Tibial artery (tissue), 4 donors: Measurements from ENCODE around the gene SIN3B.

Source experiments
- DNase-seq, 2 donors: peaks; one replicate each; pipeline ENCODE4 v3.0.0-alpha.2; 2019
- H3K27ac ChIP-seq, 2 donors: fragments of 200-600 bp; sonication (generic) in 1 of 2; 1 replicate in 1 of 2; 2 replicates in 1 of 2; pipeline ENCODE4 v1.5.1; 2018 to 2019; ENCODE audit warnings: mild to moderate bottlenecking in 1 of 2
- H3K27me3 ChIP-seq, 2 donors: fragments of 200-600 bp; sonication (generic) in 1 of 2; one replicate each; pipeline versions ENCODE4 v1.5.1 to v1.6.0; 2016 to 2019
- H3K36me3 ChIP-seq, 3 donors: fragments of 200-600 bp; sonication (generic) in 2 of 3; one replicate each; pipeline ENCODE4 v1.5.1; 2016 to 2019; ENCODE audit warnings: mild to moderate bottlenecking in 2 of 3
- H3K4me1 ChIP-seq, 4 donors: fragments of 200-600 bp; sonication (generic) in 2 of 4; 1 replicate in 3 of 4; 2 replicates in 1 of 4; pipeline ENCODE4 v1.5.1; 2016 to 2019
- H3K4me3 ChIP-seq, 2 donors: fragments of 200-600 bp; sonication (generic) in 1 of 2; 1 replicate in 1 of 2; 2 replicates in 1 of 2; pipeline ENCODE4 v1.5.1; 2018 to 2019; ENCODE audit warnings: mild to moderate bottlenecking in 2 of 2
- H3K9me3 ChIP-seq, 3 donors: fragments of 200-600 bp; sonication (generic) in 1 of 3; one replicate each; pipeline ENCODE4 v1.5.1; 2016 to 2019
- intact Hi-C: fragments of 100-400 bp; cut with DNase I; formaldehyde crosslinking; loops from one replicate; pipeline ENCODE4 v1.15.0; 2023; ENCODE audit warnings: low total_unique reads
- TF ChIP-seq, protein P1 (sequence below), 2 experiments: fragments of 200-600 bp in 1 of 2; fragments of 450-650 bp in 1 of 2; IDR thresholded peaks; one replicate each; pipeline ENCODE4 v1.5.1; 2017 to 2019; ENCODE audit warnings: antibody characterized with exemption in 2 of 2, mild to moderate bottlenecking in 1 of 2, moderate library complexity in 1 of 2

SIN3B gene

DNA sequence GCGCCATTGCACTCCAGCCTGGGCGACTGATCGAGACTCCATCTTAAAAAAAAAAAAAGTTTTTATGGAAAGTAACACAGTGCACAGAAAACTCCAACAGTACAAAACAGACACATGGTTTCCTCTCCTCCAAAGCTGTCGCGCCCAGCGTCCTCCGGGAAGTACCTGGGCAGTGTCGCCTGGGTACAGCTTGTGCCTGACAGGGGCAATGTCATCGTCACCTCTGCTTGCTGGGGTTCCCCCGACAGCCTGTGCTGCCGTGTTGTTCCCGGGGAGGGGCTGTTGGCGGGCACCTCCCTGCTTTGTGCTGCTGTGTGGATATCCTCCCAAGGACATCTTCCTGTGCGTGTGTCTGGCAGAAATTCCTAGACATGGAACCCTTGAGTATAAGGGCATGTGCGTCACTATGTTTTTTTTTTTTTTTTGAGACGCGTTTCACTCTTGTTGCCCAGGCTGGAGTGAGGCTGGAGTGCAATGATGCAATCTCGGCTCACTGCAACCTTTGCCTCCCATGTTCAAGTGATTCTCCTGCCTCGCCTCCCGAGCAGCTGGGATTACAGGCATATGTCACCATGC is 57.2 kb downstream of the SIN3B start:
- Histone ChIP-seq H3K36me3 (no peaks in the 10 kb centered on the region), H3K27me3 (peaks cover 0 to 26% of the 10 kb centered on the region in 2 donors), H3K27ac (no peak overlapping the region), H3K4me1 (peaks cover 0 to 12% (median 0%) of the 10 kb centered on the region in 4 donors), H3K9me3 (peaks cover 0 to 20% (median 17%) of the 10 kb centered on the region in 3 donors), H3K4me3 (no peak overlapping the region)
- DNase-seq = peak in 1 of 2 donors; percentile 41
- intact Hi-C loops = no loop called here
- TF ChIP-seq, protein P1, sequence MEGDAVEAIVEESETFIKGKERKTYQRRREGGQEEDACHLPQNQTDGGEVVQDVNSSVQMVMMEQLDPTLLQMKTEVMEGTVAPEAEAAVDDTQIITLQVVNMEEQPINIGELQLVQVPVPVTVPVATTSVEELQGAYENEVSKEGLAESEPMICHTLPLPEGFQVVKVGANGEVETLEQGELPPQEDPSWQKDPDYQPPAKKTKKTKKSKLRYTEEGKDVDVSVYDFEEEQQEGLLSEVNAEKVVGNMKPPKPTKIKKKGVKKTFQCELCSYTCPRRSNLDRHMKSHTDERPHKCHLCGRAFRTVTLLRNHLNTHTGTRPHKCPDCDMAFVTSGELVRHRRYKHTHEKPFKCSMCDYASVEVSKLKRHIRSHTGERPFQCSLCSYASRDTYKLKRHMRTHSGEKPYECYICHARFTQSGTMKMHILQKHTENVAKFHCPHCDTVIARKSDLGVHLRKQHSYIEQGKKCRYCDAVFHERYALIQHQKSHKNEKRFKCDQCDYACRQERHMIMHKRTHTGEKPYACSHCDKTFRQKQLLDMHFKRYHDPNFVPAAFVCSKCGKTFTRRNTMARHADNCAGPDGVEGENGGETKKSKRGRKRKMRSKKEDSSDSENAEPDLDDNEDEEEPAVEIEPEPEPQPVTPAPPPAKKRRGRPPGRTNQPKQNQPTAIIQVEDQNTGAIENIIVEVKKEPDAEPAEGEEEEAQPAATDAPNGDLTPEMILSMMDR (IDR thresholded peaks at IDR 0.05) = no peak

DNA sequence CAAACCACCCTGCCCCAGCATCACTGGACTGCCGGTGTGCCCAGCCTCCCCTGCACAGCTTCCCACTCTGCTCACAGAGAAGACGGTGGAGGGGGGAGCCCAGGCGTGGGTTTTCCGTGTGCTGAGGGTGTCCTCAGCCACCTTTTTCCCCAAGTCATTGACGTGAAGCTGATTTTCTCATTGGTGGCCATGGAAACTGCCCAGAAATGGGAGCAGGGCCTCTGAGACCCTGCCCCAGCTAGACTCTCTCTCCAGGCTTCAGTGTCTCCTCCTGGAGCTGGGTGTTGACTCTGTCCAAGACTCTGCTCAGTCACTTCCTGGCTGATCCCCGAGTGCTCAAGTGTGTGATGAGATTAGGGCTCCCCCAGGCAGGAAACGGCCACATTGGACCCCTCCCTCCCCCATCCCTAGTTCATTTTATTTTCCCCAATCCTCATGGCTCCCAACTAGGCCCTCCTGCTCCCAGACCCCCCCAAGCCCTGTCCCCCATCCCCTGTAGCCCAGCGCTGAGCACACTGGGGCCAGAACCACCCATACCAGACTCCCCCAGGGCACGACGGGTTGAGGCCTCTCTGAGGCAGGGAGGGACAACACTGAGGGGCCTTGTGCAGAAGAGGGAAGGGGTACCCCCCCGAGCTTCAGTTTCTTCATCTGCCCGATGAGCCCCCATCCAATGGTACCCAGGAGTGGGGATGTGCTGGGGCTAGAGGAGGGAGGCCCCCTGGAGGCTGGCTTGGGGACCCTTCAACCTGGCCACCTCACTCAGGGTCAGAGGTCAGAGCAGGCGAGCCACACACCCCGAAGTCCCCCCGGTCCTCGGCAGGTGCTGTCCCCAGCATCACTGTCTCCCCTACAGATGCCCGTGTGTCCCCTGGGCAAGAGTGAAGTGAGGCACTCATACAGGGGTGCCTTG is 58.4 kb downstream of the SIN3B start:
- intact Hi-C loops = no loop called here
- Histone ChIP-seq H3K4me1 (peaks cover 0 to 12% (median 0%) of the 10 kb centered on the region in 4 donors), H3K9me3 (peaks cover 0 to 8% (median 5%) of the 10 kb centered on the region in 3 donors), H3K36me3 (no peaks in the 10 kb centered on the region), H3K27me3 (peaks cover 0 to 26% of the 10 kb centered on the region in 2 donors), H3K4me3 (no peak overlapping the region), H3K27ac (no peak overlapping the region)
- DNase-seq = peak in 1 of 2 donors; percentile 60
- TF ChIP-seq, protein P1 (IDR thresholded peaks at IDR 0.05) = no peak

DNA sequence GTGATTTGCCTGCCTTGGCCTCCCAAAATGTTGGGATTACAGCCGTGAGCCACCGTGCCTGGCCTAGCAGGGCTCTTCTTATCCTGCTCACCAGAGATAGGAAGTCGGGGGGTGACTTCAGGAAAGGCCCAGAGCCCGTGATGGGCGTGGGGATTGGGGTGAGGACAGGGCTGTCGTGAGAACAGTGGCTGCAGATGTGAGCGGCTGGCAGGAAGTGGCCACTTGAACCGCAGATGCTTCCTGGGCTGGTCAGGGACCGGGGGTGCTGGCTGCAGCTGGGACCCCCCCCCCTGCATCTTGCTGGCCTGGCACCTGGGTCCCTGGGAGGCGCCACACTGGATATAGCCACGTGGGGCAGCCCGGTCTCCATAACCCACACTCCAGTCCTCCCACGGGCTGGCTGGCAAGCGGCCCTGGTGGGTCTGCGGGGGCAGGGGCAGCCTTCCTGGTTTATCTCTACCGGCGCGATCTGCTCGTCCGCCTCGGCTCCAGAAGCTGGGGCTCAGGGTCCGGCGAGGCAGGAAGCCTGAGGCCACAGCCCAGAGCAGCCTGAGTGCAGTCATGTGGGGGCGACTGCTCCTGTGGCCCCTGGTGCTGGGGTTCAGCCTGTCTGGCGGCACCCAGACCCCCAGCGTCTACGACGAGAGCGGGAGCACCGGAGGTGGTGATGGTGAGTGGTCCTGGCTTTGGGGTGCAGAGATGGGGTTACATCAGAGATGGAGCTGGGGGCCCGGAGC is 59.6 kb downstream of the SIN3B start, which contains the start of gene F2RL3:
TSS of gene F2RL3 (plus strand) at position 371 of the 737 bp plus-strand sequence. CDS start at position 562, 191 bp downstream.
- intact Hi-C loops = no loop called here
- H3K4me1 ChIP-seq = peaks cover 0 to 16% (median 0%) of the 10 kb centered on the region in 4 donors
- H3K4me3 ChIP-seq = peak within 1 kb of the TSS in 1 of 2 donors; percentile 16
- peaks cover 0 to 27% of the 10 kb centered on the region in 2 donors for H3K27me3 ChIP-seq
- TF ChIP-seq, protein P1 (IDR thresholded peaks at IDR 0.05) = no peak
- DNase-seq = peak; percentile 33 to 65
- H3K36me3 ChIP-seq = no peaks in the 10 kb centered on the region
- no peak within 1 kb of the TSS for H3K27ac ChIP-seq
- H3K9me3 ChIP-seq = no peaks in the 10 kb centered on the region

DNA sequence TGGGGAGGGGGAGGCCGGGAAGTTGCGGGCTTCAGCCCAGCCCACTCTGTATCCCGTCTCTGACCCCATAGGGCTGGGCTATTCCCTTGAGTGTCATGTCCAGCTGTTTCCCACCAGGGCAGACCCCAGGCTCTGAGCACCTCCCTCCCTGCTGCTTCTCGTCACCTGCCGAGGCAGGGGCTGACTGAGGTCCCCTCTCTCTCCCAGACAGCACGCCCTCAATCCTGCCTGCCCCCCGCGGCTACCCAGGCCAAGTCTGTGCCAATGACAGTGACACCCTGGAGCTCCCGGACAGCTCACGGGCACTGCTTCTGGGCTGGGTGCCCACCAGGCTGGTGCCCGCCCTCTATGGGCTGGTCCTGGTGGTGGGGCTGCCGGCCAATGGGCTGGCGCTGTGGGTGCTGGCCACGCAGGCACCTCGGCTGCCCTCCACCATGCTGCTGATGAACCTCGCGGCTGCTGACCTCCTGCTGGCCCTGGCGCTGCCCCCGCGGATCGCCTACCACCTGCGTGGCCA is 60.2 kb downstream of the SIN3B start:
- intact Hi-C loops = no loop called here
- H3K36me3 ChIP-seq = no peaks in the 10 kb centered on the region
- no peaks in the 10 kb centered on the region for H3K9me3 ChIP-seq
- peaks cover 0 to 18% (median 0%) of the 10 kb centered on the region in 4 donors for H3K4me1 ChIP-seq
- DNase-seq = peak in 1 of 2 donors; percentile 61
- TF ChIP-seq, protein P1 (IDR thresholded peaks at IDR 0.05) = no peak
- peak overlapping the region in 1 of 2 donors; percentile 16 for H3K4me3 ChIP-seq
- H3K27ac ChIP-seq = no peak overlapping the region
- H3K27me3 ChIP-seq = peaks cover 0 to 27% of the 10 kb centered on the region in 2 donors

DNA sequence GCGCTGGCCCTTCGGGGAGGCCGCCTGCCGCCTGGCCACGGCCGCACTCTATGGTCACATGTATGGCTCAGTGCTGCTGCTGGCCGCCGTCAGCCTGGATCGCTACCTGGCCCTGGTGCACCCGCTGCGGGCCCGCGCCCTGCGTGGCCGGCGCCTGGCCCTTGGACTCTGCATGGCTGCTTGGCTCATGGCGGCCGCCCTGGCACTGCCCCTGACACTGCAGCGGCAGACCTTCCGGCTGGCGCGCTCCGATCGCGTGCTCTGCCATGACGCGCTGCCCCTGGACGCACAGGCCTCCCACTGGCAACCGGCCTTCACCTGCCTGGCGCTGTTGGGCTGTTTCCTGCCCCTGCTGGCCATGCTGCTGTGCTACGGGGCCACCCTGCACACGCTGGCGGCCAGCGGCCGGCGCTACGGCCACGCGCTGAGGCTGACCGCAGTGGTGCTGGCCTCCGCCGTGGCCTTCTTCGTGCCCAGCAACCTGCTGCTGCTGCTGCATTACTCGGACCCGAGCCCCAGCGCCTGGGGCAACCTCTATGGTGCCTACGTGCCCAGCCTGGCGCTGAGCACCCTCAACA is 60.8 kb downstream of the SIN3B start:
- Histone ChIP-seq H3K4me1 (peaks cover 0 to 18% (median 0%) of the 10 kb centered on the region in 4 donors), H3K4me3 (no peak overlapping the region), H3K27me3 (peaks cover 0 to 27% of the 10 kb centered on the region in 2 donors), H3K9me3 (no peaks in the 10 kb centered on the region), H3K27ac (no peak overlapping the region), H3K36me3 (no peaks in the 10 kb centered on the region)
- intact Hi-C loops = no loop called here
- no peak for DNase-seq
- TF ChIP-seq, protein P1 (IDR thresholded peaks at IDR 0.05) = no peak
